SH-SY5Y (cell line): Measurements from ENCODE around the gene RPL7A.

Source experiments
- GATA2 ChIP-seq: IDR thresholded peaks from 2 replicates; pipeline ENCODE4 v1.6.1; 2011; ENCODE audit warnings: mild to moderate bottlenecking, low read depth, low read length
- GATA3 ChIP-seq: IDR thresholded peaks from 2 replicates; pipeline ENCODE4 v1.6.1; 2011; ENCODE audit warnings: low read depth, mild to moderate bottlenecking, low read length, moderate library complexity

DNA sequence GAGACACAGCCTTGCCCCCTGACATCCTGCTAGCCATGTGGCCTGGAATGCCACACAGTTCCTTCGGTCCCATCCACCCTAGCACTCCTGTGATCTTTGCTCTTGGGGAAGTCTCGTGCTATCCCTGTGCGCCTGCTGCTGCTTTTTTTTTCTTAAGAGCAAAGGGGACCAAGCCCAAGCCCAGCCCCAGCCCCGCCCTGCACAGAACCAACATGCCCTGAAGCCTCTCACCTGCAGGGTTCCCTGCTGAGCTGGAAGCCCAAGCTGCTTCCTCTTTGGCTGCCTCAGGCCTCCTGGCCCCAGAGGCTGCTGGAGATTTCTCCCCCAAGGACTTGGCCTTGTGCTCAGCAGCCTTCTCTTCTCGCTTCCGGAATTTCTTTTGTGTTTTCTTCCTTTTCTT lies 13.9 kb upstream of the RPL7A start:
- TF ChIP-seq GATA2 (no peak), GATA3 (no peak)
